ENCODE data around the gene HLA-DOA.

Gene HLA-DOA

DNA sequence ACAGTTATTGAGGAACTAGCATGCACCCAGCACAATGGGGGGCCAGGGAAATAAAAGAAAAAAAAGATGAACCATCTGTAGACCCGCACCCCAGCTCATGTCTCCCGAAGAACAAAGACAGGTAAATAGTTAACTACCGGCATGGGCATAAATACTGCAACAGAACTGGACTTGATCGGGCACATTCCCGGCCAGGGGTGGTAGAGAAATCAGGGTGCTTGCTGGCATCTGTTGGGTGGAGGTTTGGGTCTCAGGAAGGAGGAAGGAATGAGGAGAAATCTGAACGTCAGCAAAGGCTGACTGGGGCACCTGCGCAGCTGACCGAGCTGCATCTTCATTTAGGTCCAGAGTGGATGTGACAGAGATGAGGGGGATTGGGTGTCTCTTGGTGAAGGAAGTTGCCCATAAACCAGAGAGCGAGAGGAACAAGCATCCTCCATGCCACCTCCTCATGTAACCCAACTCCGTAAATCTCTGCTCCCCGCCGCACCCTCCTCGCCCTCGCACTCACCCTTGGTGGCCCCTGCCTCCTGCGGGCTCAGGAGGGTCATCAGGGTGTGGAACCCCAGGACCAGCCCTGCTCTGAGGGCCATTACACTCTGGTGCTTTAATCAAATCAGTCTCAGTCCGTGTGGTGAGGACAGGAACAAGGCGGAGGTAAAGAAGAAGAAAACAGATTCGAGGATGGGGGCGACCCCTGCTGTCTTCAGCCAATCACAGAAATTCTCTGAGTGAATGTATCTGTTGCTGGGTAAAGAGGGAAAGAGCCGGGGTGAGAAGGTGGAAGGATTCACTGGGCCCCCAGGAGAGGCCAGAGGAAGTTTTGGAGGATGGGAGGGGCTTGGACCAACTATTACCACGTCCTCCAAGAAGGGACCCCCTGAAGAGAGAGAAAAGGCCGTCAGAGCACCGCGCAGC is at the start of gene HLA-DOA:
TSS of gene HLA-DOA (minus strand) at position 648 of the 918 bp plus-strand sequence.
- peak; percentile 60 for DNase-seq

DNA sequence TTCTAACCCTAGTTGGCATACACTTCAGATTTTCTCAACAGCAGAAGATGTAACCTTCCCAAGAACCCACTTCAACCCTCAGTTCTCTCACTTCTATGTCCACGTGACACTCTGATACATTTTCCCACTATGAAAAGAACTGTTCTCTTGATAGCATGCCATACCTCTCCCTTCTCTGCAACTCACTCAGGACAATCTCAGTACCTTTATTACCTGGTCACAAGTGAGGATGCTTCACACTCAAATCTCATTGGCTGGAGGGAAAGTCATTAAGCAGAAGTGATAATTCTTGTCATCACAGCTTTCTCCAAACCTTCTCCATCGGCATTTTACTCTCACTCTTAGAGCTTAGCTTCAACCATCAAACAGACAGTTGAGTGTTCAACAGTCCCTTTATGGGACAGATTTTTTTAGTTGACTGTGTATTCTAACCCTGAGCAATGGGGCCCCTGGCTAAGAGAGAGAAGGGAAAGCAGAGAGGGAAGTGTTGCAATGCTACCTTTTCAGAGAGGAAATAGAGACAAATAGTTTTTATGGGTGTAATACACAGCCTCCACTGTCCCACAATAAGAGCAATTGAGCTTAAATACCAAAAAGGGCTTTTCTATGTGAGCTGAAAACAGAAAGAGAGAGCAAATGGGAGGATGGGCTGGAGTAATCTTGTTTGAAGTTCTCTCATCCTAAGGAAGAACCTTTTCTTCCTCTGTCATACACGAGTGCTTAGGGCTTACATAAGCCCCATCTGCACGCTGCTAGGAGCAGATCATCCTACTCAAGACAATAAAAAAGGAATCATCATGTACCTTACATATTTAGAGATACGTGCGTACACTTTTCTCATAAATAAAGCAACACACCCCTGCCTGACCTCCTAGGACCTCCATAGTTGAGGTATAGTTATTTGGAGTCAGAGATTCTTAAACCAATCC is 48.1 kb upstream of the HLA-DOA start:
- no peak for DNase-seq

GRCh38 chr6:33053230-33053629 is 43.8 kb upstream of the HLA-DOA start:
- no peak for DNase-seq

DNA sequence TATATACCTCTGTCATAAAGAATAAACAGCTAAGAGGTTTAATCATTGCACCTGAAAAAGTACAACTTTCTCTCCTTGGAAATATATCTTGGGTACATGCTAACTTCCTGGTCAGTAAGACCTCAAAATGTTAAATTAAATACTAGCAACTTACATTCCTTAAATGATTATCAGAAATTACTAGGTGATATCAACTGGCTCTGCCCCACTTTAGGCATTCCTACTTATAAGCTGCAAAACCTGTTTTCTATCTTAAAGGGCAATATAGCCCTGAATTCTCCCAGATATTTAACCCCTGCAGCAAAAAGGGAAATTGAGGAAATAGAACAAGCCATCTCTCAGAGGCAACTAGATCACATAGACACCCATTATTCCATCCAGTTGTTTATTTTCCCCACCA is 43.2 kb upstream of the HLA-DOA start:
- no peak for DNase-seq

DNA sequence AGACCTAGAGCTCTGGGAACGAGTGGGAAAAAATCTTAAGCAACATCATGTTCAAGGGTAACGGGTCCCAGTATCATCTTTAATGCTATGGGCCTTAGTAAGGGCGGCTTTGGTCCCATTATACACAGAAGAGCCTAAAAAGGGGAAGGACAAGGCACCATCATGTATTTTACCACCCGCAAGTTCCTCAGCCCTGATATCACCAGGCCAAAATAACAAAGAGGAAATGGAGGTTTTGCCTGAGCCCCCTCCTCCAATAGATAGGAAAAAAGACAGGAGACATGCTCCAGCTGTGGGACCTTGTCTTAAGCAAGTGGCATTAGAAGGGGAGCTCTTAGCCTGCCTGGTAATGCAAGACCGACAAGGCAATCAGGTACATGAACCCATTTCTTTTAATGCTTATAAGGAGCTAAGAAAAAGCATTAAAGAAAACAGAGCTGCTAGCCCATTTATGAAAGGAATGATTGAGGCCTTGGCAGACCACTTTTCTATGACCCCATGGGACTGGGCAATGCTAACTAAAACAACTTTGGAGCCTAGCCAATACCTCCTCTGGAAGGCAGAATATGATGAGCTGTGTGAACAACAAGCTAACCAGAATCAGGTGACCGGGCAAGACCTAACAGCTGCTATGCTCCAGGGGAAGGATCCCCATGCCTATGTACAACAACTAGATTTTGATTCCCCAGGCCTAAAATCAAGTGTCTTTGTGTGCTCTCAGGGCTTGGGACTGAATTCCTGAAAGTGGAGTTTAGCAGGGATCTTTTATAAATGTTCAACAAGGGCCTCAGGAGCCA is 40.8 kb upstream of the HLA-DOA start:
- DNase-seq = no peak

- no peak for DNase-seq
Measured at GRCh38 chr6:33049323-33050013, 40.1 kb upstream of the HLA-DOA start.

DNA sequence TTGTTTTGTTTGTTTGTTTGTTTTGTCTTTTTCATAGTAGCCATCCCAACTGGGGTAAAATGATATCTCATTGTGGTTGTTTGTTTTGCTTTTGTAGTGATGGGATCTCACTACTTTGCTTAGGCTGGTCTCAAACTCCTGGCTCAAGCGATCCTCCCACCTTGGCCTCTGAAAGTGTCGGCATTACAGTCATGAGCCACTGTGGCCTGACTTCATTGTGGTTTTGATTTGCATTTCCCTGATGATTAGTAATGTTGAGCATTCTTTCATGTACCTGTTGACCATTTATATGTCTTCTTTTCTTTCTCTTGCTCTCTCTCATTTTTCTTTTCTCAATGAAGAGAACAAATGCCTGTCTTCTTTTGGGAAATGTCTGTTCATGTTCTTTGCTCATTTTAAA is 30.8 kb upstream of the HLA-DOA start:
- no peak for DNase-seq

GRCh38 chr6:33036535-33036934 is 27.1 kb upstream of the HLA-DOA start:
- no peak for DNase-seq

GRCh38 chr6:33034554-33034953 is 25.2 kb upstream of the HLA-DOA start:
- no peak for DNase-seq

DNA sequence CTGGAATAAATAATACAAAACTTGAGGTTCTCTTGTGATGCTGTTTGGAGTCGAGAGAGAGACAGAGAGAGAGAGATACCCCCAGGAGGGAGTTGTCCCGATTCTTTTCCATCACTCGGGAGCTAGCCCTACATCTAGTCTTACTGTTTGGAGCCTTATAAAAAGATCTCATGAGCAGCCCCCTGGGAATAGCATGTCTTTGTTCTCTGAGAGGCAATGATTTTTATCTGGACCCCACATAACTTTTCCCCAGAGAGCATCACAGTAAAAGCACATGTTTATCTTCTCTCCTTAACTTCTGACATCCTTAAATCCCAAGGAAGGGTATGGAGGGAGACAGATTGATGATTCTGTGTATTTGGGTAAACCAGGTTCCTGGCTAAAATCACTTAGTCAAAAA is 20.9 kb upstream of the HLA-DOA start:
- no peak for DNase-seq

DNA sequence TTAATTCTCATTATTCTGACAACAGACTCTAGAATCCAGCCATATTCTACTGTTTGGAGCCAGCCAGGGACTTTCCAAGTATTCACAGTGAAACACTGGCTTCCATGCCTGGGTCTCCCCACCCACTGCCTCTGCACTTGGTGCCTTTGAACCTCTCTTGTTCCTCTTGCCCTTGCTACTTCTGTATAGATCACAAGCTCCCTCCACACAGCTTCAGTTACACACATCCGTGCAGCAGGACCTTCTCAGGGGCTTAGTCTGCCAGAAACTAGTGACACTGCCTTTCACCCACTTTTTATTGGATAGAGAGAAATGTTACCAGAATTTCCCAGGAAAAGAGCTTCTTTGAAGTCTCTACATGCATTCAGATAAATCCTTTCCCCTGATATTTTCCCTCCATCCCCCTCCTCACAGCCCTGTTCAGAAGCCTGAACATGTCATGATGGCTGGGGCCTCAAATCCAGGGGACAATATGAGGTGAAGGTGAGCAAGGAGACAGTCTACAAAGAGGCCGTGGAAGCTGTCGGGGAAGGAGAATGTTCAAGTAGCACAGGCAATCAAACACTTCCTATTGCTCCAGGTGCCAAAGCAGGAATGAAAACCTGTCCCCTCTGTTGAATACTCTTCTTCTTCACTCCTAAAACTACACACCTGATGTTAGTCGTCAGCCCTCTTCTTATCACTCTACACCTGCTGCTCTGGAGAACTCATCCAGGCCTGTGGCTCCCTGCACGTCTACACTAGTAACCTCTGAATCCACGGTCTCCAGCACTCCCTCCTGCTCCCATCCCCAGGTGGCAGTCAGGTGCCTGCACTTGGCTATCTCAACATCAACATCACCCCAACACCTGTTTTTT is 20.2 kb upstream of the HLA-DOA start:
- peak; percentile 46 for DNase-seq

DNA sequence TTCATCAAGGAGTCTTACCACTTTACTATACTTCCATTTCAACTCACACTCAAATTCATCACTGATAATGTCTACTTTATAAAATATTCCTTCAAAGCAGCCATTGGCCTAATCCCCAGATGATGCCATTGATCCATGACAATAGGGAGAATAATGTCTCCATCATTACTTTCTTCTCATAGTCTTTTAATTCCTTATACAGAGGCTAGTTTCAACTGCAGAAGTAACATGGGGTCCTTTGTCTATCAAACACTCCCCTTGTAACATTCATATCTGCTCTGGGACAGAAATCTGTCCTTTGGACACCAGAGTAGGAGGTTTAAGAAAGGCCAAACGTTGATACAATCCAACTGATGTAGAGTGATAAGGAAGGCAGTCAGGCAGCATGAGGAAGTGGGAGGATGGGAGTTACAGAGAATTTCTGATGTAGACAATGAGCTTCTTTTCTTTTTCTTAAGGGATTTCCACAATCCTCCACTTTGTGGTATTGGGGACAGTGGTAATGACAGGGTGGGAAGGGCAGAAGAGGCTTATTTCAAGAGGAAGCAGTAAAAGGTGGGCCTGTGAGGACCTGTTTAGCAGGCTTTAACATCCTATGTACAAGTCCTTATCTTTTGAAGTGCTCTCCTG is 18.9 kb upstream of the HLA-DOA start:
- DNase-seq = no peak

DNA sequence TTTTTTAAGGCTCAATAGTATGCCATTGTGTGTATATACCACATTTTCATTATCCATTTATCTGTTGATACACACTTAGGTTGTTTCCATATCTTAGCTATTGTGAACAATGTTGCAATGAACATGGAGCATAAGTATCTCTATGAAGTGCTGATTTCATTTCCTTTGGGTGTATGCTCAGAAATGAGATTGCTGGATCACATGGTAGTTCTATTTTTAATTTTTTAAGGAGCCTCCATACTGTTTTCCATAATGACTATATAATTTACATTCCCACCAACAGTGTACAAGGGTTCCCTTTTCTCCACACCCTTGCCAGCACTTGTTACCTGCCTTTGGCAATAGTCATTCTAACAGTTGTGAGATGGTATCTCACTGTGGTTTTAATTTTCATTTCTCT is 15.1 kb upstream of the HLA-DOA start:
- no peak for DNase-seq

- no peak for DNase-seq
Measured at GRCh38 chr6:33023536-33023935, 14.1 kb upstream of the HLA-DOA start.

DNA sequence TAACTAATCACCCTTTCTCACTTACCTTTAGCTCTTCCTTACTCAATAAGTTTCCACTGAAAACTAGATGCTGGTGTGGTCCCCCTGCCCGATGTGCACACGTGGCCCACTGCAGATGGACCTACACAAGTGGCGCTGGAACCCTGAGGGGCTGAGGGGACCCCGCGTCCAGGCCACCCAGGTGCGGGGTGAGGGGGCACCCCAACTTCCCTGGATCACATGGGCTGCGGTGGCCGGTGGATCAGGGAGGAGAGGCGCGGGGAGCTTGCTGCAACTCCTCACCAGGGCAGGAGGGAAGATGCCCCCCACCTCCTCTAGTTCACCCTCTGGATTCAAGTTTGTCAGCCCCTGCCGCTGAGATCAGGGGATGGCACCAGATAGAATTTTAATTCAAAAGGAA is 12.5 kb upstream of the HLA-DOA start:
- DNase-seq = no peak

GRCh38 chr6:33019372-33019771 is 10.0 kb upstream of the HLA-DOA start:
- no peak for DNase-seq

GRCh38 chr6:33018904-33019303 is 9.5 kb upstream of the HLA-DOA start:
- DNase-seq = peak; percentile 41

- DNase-seq = no peak
Measured at GRCh38 chr6:33018418-33018817, 9.0 kb upstream of the HLA-DOA start.

- no peak for DNase-seq
Measured at GRCh38 chr6:33017694-33018353, 8.4 kb upstream of the HLA-DOA start.

DNA sequence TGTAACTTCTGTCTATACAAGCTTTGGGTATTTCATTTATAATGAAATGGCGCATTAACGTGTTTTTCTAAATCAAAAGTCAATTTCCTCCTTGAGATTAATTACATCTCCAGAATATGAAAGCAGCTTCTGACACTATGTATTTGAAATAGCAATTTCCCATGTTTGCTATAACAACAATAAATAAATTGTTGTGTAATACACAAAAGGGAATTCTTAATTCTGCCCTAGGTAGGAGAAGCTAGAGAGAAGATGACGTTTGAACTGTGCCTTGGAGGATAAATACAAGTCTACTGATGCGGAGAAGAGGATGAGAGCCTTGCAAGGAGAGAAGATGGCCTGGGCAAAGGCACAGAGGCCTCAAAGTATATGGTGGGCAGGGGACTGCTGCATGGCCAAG is 7.6 kb upstream of the HLA-DOA start:
- no peak for DNase-seq

Data from CD4-positive, alpha-beta T cell treated with Interleukin-4 for 4 hours (primary cell).